Measurements from ENCODE around the gene PTK6.

DNA sequence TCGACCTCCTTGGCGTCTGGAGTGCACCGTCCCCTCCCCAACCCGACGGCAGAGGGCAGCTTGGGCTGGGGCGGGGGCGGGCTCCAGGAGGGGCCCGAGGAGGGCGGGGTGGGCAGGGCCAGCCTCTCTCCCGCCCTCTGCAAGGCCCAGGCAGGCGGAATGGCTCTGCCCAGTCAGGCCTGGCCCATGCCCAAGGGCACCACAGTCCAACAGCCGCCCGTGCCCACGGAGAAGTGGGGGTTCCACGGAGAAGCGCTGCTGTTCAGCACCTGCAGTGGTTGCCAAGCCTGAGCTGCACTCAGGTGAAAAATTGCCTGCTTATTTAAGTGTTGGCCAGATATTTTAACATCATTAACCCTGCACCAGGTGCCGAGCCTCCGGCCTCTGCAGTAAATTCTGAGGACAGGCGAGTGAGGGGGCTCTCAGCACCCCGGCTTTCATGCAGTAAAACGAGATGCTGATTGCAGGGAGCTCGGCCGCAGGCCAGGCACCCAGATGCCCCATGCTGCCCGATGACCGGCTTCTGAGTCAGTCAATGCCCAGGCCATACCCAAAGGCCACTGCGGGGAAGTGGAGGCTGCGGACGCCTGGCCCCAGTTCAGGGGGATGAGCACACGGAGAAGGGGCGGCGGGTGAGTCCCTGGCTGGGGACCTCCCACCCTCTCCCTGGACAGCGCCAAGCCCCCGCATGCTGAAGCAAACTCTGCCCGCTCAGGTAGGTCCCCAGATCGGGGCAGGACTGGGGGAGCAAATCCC is 10.7 kb upstream of the PTK6 start, which contains the start of gene SRMS:
- TF ChIP-seq CTCF (IDR thresholded peaks at IDR 0.05 in 4 of 5, conservative IDR thresholded peaks at IDR 0.05 in 1 of 5) (no peak), POLR2A (IDR thresholded peaks at IDR 0.05) (no peak)

All from gastrocnemius medialis (tissue), 4 donors.